HG03439 (cell line): ENCODE results near the gene MAPKAP1.
"Not testable (repeated sequence)": the region's sequence is repeated elsewhere in the genome, so short reads cannot be mapped to it uniquely, and the experiment has no call there.

Experiments used
- ATAC-seq: cut with Tn5 transposase; IDR thresholded peaks from one replicate; pipeline ENCODE4 v1.9.1; 2021; ENCODE audit warnings: mild to moderate bottlenecking, moderate library complexity; ENCODE audit not compliant: unreplicated experiment

Gene MAPKAP1

DNA sequence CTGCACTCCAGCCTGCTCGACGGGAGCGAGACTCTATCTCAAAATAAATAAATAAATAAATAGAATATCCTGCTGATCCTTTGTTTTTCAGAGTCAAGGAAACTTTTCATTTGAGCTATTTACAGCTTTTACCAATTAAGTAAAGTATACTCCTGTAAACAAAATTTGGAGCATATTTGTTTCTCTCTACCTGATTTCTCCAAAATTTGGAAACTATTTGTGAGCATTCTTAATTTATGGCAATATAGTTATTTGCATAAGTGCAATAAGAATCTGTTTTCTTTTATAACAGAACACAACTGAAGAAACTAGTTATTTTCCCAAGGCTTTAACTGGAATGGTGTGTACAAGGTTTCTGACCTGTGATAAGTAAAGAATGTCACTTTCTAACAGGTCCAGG lies 135.2 kb downstream of the MAPKAP1 start:
- ATAC-seq = not testable (repeated sequence)

DNA sequence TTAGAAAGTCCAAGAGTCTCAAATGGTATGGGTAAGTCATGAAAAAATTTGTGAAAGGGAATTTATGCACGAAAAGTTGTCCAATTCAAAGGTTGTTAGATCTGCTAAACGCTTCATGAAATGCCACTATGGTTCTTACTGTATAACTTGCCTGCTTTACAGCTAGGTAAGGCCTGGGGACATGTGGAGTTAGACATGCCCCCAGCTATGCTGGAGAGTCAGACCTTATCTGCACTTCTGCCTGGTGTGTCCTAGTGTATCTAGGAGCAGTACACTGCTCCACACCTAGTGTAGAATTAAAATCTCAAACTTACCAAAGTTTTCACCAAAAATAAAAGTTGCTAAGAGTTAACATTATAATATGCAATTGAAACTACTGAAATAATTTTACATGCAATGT lies 136.8 kb downstream of the MAPKAP1 start:
- no peak for ATAC-seq

DNA sequence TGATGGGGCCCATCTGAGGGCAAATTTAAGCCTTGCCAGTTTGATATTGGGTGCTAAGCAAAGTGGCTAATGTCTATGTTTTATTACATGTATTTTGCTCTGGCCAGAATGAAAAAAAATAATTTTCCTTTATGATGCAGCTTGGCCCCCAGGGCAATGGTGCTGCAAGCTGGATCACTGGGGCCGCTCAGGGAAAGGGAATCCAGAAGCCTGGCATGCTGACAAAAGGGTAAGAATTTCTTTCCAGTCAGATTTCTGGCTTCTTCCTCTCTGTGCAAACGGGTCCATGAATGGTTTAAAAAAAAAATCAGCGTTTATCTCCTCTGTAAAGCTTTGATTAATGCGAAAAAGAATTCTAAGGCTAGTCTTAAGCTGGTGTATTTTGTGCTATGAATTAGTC lies 138.4 kb downstream of the MAPKAP1 start:
- no peak for ATAC-seq

DNA sequence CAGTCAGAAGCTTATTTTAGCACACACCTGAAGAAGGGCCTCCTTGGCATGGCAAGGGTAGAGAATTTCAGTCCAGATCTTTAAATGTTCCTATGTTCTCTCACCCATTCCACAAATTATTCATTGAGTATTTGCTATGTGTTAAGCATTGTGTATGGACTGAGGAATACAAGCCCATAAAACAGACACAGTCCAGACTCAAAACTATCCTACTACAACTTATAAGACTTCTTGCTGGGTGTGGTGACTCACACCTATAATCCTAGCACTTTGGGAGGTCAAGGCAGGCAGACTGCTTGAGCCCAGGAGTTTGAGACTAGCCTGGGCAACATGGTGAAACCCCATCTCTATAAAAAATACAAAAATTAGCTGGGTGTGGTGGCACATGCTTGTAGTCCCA lies 141.0 kb downstream of the MAPKAP1 start:
- not testable (repeated sequence) for ATAC-seq

DNA sequence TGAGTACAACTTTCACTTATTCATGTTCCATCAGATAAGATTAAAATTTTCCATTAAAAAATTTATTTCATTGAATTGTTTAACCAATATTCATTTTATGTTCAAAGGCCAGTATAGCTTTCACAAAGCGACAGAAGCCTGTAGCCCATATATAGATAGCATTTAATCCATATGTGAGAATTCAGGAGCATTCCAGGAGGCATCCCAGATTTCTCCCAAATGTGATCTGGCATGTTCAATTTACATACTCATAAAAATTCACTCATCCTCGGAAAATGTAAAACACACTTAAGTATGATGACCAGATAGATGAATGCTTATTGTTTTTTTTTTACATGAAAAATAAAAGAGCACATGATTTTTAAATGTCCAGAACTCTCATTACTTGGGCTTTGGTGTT lies 141.9 kb downstream of the MAPKAP1 start:
- ATAC-seq = no peak

DNA sequence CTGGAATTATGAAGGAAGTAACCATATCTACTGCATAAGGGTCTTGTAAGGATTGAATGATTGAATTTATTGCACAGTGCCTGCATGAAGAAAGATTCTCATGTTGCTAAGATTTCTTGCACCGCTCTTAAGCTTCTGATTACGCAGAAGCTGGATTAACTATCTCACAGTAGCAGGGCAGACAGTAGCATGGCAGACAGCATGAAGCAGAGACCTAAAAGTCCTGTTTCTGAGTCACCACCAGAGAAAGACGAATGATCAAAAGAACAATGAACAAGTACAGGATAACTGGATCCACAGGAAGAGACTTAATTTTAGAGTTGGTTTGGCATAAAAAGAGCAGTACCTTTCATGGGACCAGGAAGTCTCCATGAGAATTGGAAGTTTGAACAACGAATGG lies 142.4 kb downstream of the MAPKAP1 start:
- ATAC-seq = no peak

DNA sequence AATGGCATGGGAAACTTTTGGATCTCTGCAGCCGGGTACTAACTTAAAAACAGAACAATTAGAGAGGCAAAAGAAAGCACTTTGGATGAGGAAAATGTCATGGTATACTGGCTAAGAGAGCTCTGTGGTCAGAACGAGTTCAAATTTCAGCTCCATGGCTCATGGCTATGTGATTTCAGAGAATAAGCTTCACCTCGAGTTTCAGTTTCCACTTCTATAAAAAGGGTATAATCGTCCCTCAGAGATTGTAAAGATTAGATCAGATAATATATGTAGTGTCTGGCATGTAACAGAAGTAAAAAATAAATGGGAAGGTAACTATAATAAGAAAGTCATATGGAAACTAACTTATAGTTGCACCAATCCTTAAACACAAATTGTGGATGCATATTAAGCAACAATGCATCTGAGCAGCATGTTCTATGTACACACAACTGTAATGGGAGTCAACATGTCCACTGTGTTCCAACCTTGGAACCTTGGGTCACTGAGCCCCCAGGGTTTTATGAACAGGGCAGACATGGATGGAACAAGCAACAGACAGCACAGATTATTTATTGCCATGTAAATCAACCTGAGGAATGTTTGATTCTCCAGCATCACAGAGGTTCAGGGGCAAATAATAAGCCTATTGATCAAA lies 145.4 kb downstream of the MAPKAP1 start:
- no peak for ATAC-seq

DNA sequence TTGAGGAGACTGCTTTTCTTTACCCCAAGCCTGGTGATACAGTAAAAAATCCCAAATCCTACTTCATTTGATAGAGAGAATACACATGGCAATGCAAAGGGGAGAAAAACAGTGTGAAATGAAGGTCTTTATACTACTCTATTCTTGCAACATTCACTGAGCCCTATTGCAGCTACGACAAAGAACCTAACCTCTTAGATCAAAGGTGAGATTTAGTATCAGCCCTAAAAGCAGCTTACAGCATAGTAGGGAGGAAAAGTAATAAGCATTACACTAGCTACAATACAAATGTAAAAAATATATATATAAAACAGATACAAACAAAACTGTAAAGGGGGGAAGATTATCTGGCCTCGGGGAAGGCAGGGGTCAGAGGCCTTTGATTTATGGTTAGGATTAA lies 147.1 kb downstream of the MAPKAP1 start:
- no peak for ATAC-seq

DNA sequence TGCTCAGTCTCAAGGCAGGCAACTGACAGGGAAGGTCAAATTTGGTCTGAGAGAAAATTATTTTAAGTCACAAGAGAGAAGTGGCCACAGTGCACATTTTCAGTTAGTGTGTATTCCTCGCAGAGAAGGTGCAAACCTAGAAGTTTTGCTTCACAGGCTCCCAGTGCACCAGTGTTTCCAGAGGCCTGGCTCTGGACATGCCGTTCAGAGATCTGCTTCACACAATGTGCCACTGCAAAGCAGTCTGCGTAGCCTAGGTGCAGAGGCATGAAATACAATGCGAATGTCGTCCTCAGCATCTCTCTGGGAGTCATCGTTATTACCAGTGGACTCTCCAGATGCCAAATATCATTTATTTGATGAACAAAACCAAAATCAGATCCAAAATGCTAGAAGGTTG lies 147.8 kb downstream of the MAPKAP1 start:
- ATAC-seq = no peak

DNA sequence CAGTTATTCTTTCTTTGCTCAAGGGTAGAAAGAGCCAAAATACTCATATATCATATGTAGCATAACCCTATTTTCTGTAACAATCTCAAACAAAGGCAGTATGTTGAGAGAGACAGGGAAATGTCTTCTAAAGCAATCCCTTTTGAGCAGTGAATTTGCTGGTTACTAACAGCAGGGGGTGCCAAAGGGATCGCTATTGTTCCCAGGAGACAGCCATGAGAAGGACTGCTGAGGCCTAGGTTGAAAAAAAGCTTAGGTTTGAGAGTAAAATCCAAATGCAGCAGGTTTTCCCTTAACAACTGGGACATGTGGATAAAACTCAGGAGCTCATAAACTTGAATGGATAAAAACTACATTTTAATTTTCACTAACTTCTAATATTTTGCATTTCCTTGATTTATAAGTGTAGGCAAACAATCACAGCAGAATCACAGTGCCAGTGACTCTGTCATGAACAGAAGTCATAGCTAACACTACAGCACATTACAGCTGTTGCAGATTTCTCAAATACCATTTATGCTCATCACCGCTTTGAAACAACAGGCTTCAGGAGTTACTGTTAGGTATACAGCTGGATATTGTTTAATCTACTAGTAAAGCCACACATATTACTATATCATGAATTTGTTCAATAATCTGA lies 148.4 kb downstream of the MAPKAP1 start:
- no peak for ATAC-seq

DNA sequence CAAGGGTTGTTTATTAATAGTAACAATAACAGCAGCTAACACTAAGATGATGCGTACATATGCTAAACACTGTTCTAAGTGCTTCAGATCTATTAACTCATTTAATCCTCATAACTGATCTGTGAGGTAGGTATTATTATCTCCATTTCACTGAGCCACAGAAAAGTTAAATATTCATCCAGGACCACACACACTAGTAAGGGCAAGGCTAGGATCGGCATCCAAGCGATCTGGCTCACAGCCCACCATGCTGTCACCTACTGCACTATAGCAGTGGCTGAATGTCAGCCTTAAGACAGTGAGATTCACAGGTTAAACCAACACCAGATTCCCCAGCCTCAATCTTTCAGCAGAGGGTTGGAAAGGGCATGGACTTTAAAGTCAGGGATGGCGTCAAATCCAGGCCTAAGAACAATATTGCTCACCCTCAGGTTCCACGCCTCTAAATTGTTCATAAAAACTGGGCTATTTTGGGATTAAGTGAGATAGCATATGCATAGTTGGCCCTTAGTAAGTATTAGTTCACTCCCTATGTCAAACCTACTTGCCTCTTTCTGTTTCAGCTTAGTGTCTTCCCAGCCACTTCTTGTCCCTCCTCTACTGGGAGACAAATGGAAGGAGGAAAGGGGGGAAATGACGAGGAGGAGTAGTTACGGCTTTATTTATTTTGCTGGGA lies 150.8 kb downstream of the MAPKAP1 start:
- no peak for ATAC-seq

DNA sequence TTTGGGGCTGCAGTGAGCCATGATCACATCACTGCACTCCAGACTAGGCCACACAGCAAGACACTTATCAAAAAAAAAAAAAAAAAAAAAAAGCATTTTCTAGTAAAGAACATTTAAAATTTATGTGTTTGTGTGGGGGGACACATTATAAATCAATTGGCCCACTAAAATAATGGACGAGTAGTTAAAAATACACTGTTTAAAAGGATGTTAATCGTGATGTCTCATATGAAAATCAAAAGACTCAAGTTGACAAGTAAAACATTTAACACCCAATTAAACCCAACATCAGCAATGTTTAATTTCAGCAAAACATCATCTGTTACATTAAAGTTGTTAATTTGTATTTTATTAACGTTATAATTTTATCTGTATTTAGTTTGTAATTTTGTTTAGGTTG lies 152.3 kb downstream of the MAPKAP1 start:
- no peak for ATAC-seq

DNA sequence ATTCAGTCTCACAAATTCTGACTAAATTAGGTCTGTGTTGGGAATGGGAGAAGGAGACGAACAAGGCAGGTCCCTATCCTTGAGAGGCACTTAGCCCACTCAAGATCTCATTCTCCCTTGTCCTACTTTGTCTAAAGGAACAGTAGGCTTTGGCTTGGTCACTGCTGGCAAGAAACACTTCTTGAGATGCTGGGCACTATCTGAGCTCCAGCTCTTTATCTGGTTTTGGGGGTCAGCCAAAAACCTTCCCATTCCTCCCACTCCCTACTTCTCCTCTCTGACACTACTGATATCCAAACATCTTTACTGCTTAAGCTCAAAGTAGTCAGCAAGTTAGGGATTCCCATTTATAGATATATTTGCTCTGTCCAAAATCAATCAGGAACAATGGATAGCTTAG lies 155.2 kb downstream of the MAPKAP1 start:
- no peak for ATAC-seq

DNA sequence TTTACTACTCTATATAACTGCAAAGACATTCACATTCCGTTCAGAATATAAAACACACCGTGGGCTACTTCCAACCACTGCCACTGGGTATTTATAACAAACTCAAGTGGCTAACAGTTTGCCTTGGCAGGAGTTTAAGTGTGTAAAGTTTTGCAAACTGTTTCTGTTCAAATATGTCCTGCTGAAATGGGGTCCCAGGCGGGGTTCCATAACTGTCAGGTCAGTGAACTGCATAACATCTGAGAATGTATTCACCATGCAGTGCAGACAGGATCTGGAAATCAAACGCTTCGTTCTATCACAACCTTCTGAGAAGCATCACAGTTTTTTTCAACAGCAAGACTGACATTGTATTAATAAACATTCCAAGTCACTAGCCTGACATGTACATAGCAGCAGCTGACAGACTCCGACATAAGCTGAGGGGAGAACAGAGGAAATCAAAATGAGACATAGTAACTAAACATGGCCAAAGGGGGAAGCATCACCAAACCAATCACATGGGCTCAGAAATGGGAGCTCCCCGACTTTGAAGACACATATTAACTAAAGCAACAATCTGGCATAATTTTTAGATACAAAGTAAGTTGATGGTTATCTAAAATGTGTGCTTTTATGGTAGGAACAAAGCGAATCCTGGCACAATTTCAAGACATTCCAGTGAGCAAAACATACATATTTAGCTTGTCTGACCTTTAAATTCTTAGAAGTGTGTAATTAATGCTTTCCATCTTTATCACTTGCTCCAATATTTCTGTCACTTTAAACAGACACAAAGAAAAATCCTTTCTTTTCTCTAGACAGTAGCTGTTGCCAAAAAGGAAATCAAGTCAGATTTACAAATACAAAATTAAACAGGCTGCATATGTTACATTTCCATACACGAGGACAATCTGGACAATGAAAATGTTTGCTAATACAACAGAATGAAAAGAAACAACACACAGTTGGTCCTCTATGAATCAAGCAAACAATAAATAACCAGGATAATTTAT lies 156.8 kb downstream of the MAPKAP1 start:
- ATAC-seq = no peak

DNA sequence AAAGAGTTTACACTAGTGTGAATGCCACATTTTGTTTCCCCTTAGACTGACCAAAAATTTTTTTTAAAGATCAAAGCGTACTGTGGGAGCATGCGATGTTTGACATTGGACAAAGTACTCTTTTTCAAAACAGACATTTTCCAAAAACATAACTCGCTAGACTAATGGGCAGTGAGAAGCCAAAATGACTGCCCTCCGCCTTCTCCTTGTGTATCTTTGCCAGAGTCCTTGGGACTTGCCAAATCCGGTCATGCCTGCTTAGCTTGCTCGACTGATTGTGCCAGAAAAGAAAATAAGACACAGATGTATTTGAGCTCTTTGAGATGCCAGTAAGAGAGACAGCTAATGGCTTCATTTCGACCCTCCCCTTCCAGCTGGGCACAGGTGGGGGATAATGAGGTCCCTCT lies 157.5 kb downstream of the MAPKAP1 start:
- no peak for ATAC-seq

DNA sequence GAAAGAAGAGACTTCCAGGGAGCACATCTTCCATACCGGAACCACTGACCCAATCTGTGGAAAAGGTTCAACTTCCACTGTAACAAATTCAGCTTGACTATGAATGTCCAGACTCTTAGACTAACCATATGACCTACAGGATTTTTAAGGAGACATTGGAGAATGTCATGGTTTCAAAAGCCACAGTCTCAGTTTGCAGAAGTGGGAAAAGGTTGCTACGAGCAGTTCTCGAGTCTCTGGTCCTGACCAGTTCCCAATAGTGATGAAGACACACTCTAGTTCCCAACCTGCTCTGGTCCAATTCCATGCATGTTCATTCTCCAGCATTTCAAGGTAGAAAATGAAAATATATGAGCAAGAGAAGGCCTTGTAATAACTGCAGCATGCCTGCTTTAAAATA lies 158.0 kb downstream of the MAPKAP1 start:
- ATAC-seq = no peak

DNA sequence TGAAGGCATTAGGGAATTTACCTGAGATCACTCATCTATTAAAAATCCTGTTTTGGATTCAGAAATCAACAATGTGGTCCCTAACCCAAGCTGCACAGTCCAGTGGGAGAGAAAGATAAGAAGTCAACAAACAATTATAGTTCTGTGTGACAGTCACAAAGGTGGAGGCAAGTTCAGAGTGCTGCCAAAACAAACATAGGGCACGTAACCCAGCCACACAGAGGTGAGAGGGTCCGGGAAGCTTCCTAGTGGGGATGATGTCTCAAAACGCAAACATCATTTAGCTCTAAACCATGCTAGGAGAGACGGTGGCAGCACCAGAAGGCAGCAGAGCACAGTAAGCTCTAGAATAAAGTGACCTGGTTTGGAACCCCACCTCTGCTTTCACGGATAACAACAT lies 158.9 kb downstream of the MAPKAP1 start:
- no peak for ATAC-seq

DNA sequence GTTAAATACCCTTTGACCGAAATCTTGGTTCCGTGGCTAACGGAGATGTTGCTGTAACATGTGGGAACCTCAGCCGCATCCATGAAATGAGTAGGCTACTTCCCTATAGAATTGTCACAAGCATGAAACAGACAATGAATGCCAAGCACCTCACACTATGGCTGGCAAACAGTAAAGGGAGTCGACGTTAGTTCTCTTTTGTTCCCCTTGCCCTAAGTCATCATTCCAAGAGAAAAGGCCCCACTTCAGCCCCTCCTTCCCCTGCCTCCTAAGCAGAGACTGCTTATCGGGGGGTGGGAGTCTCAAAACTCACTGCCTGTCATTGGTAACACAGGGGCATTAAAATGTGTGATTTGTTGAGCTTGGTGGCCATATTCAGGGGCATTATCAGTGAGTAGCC lies 159.6 kb downstream of the MAPKAP1 start:
- ATAC-seq = no peak

DNA sequence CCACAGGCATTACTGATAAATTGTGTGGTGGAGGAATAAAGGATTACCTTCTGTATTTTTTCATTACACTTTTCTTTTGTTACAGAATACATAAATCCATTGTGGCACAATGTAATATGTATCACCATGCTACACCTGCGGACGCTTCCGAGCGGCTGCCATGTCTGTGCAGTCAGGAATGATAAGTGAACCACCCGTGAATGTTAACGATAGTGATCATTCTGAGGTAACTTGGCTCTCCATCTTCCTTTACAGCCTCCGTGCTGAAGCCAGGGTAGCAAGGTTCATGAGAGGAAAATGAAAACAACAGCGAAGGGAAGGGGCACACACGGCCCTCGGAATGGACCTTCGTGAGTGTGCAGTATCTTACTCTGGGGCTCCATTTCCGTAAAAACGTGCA lies 161.2 kb downstream of the MAPKAP1 start:
- ATAC-seq = no peak

DNA sequence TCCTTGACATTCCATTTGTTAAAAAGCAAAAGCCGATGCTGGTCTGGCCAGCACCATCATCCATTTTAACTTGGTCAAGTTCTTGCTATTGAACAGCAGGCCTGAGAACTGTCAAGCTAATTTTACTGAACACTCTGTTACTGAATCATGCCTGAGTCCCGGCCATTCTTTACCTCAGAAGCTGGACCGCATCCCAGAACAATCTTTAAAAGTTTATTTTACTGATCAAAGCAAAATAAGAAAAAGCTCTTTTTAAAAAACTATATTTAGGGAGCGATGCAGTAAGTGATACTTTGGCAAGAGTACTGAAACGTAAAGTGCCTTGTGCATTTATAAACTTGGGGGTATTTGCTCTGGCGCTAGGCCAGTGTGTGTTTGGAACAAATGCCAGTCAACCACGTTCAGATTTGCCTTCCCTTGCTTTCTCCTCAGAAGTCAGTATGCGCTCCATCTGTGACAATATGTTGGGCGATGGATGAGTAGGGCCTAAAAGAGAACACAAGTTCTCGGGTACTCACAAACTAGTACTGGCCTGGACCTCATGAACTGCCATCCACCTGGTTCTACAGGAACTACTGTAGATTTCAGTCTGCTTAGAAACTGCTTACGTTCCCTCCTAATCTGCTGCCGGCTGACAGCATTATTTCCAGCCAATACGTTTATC lies 161.9 kb downstream of the MAPKAP1 start:
- ATAC-seq = no peak

DNA sequence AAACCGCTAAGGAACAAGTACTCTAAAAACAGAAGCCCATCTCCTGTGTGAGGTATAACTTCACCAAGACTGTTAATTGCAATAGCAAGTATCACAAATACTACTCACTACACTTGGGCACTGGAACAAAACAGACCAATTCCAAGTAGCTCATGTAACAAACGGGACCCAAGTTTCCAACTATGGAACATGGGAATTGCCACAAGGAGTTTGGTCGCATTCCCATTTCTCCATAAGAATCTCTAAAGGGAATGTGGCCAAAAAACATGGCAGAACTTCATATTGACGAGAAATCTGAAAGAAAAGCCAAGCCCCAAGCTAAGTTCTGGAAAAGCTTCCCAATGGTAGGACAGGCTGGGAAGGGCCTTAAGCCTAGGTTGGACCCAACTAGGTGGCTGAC lies 162.5 kb downstream of the MAPKAP1 start:
- no peak for ATAC-seq
